Ecto neural progenitor cell (in vitro differentiated cells): Measurements from ENCODE around the gene SCIMP.
"Not testable (repeated sequence)": the region's sequence is repeated elsewhere in the genome, so short reads cannot be mapped to it uniquely, and the experiment has no call there.

Experiments
- DNase-seq: peaks from one replicate; pipeline ENCODE4 v3.0.0-alpha.2; 2018; ENCODE audit warnings: low spot score

SCIMP gene

GRCh38 chr17:5184288-5184687, 50.4 kb downstream of the SCIMP start:
- no peak for DNase-seq

- DNase-seq = no peak
Observed at GRCh38 chr17:5183410-5183793, 51.3 kb downstream of the SCIMP start.

- DNase-seq = no peak
Observed at GRCh38 chr17:5182597-5183409, 51.9 kb downstream of the SCIMP start.

DNA sequence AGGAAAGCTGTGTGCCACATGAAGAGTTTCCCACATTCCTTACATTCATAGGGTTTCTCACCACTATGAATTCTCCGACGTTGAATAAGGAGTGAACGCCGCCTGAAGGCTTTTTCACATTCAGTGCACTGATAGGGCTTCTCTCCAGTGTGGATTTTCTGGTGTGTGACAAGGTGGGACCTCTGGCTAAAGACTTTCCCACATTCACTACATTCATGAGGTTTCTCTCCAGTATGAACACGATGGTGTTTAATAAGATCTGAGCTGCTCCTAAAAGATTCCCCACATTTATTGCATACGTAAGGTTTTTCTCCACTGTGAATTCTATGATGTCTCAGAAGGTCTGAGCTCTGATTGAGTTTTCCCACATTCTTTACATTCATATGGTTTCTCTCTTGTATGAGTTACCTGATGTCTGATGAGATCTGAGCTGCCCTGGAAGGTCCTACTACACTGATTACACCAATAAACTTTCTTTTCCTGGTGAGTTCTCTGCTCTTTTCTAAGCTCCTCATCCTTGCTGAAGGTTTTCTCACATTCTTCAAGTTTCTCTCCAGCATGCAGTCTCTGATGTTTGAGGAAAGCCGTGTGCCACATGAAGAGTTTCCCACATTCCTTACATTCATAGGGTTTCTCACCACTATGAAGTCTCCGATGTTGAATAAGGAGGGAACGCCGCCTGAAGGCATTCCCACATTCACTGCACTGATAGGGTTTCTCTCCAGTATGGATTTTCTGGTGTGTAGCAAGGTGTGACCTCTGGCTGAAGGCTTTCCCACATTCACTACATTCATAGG, 53.0 kb downstream of the SCIMP start:
- no peak for DNase-seq

DNA sequence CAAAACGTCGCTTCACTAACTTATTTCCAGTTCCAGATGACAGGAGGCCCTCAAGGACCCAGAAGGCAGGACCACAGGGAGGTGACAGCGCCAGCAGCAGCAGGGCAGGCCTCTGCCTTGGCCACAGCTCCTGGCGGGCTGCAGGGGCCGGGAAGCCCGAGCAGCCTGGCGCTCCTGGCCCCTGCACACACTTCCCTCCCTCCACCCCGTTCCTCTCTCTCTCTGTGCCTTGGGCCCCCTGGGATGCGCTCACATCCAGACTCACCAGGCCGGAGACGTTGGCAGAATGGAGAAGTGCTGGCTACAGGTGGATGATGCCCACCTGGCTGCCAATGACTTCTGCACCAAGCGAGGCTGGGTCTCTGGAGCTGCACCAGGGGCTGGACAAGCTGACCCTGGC, 55.7 kb downstream of the SCIMP start:
- no peak for DNase-seq

- DNase-seq = not testable (repeated sequence)
Observed at GRCh38 chr17:5175027-5175426, 59.6 kb downstream of the SCIMP start.

DNA sequence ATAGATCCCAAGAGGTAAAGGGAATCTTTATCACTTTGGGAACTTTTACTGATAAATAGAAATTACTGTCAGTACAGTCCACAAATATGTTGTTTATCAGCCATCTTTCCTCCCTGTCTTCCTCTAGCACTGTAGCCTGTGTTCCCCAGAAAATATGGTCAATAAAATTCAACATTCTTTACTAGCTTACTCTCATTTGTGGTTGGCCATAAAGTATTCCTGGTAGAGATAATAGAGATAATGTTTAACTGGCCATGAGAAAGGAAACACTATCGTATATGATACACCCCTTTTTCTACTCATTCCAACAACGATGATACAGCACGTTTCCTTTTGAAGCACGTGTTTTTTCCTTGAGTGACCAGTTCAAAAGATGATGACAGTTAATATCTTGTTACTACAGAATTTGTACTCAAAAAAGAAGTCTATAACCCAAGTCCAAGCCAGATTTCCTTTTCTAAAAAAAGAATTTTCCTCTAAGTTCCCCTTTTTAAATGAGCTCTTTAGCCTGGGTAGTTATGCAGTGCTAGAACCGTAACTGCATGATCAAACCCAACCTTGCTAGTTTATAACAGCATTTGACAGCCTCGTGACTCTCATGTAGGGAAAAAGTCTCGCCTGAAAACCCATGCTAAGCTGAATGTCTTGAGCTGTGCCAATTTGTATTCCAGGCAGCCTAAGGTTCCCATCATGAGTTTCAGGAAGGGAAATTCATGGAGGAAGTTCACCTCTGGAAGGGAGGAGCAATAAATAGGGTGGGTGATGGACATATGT, 68.7 kb downstream of the SCIMP start:
- DNase-seq = not testable (repeated sequence)

- no peak for DNase-seq
Observed at GRCh38 chr17:5164436-5164835, 70.2 kb downstream of the SCIMP start.

GRCh38 chr17:5161793-5162192, 72.9 kb downstream of the SCIMP start:
- not testable (repeated sequence) for DNase-seq

- DNase-seq = not testable (repeated sequence)
Observed at GRCh38 chr17:5160702-5161101, 74.0 kb downstream of the SCIMP start.
